HG02571 (cell line): ENCODE results near the gene TPPP.

Experiments used
- ATAC-seq: cut with Tn5 transposase; IDR thresholded peaks from one replicate; pipeline ENCODE4 v1.9.1; 2021; ENCODE audit warnings: mild to moderate bottlenecking, moderate library complexity; ENCODE audit not compliant: unreplicated experiment

Gene TPPP

GRCh38 chr5:647727-648126 is 45.4 kb downstream of the TPPP start:
- no peak for ATAC-seq

- no peak for ATAC-seq
These were observed 45.8 kb downstream of the TPPP start for GRCh38 chr5:647311-647710.

- ATAC-seq, result no peak
These were observed 46.6 kb downstream of the TPPP start for GRCh38 chr5:646396-647201.

GRCh38 chr5:645421-645820 is 47.7 kb downstream of the TPPP start:
- no peak for ATAC-seq

GRCh38 chr5:644971-645370 is 48.2 kb downstream of the TPPP start:
- ATAC-seq, result no peak

GRCh38 chr5:644509-644908 is 48.6 kb downstream of the TPPP start:
- no peak for ATAC-seq

- no peak for ATAC-seq
These were observed 49.3 kb downstream of the TPPP start for GRCh38 chr5:643811-644271.

- ATAC-seq, result no peak
These were observed 49.8 kb downstream of the TPPP start for GRCh38 chr5:643351-643801.

GRCh38 chr5:642481-642880 is 50.7 kb downstream of the TPPP start:
- ATAC-seq, result no peak

- ATAC-seq, result no peak
These were observed 51.8 kb downstream of the TPPP start for GRCh38 chr5:641331-641765.

- ATAC-seq, result no peak
These were observed 52.5 kb downstream of the TPPP start for GRCh38 chr5:640461-641330.

GRCh38 chr5:639584-640213 is 53.5 kb downstream of the TPPP start:
- no peak for ATAC-seq

GRCh38 chr5:639253-639530 is 54.0 kb downstream of the TPPP start:
- ATAC-seq, result no peak

GRCh38 chr5:638501-639252 is 54.5 kb downstream of the TPPP start:
- no peak for ATAC-seq

GRCh38 chr5:637581-638450 is 55.3 kb downstream of the TPPP start:
- no peak for ATAC-seq

GRCh38 chr5:636951-637350 is 56.2 kb downstream of the TPPP start:
- ATAC-seq, result no peak

GRCh38 chr5:635306-636055 is 57.7 kb downstream of the TPPP start:
- no peak for ATAC-seq

GRCh38 chr5:634191-634590 is 59.0 kb downstream of the TPPP start:
- no peak for ATAC-seq

GRCh38 chr5:633501-633955 is 59.6 kb downstream of the TPPP start:
- ATAC-seq, result no peak
